Endothelial cell of umbilical vein (primary cell): ENCODE data around the gene SEMA4D. TPM values are rescaled to one million over a fixed set of nuclear protein-coding genes. Genes with fewer than 3 reads are reported as not detected.

Experiments used
- BruUV-seq: library from RNA; stranded (reverse); fragments of 400-500 nt; replicated peaks from 2 replicates; lab custom pipeline; 2021; lab: Mats Ljungman, UMichigan
- CTCF ChIA-PET: fragments of 300-600, 350-600 bp; sonication (Branson Sonifier 250); formaldehyde crosslinking; loops from one replicate; lab custom pipeline; 2021; ENCODE audit warnings: antibody characterized with exemption, inconsistent platforms; lab: Charles Lee
- POLR2A ChIA-PET: fragments of 300-600, 350-600 bp; sonication (Branson Sonifier 250); formaldehyde crosslinking; loops from one replicate; lab custom pipeline; 2021; ENCODE audit warnings: antibody characterized with exemption, inconsistent platforms; lab: Charles Lee
- DNase-seq: peaks from one replicate; pipeline ENCODE4 v3.0.0-alpha.2; 2011; ENCODE audit warnings: low read depth, low spot score
- FAIRE-seq: peaks from 2 replicates; lab custom pipeline; 2011; peaks lifted over from hg19 to GRCh38; lab: Jason Lieb, UNC
- H2AFZ ChIP-seq: 2 replicates; pipeline ENCODE4 v1.6.0; 2012; ENCODE audit warnings: low read depth, low read length, control low read depth, inconsistent platforms
- H3K27ac ChIP-seq: 2 replicates; pipeline ENCODE4 v1.5.1; 2011; ENCODE audit warnings: low read depth, mild to moderate bottlenecking, control low read depth, low read length, moderate library complexity; ENCODE audit not compliant: insufficient read depth
- H3K27me3 ChIP-seq, 2 experiments: 2 replicates each; pipeline versions ENCODE4 v1.6.0 to v1.6.1; 2011; ENCODE audit warnings: low read length in 2 of 2, mixed read lengths in 1 of 2; ENCODE audit not compliant: control insufficient read depth in 2 of 2, insufficient read depth in 2 of 2
- H3K36me3 ChIP-seq, 2 experiments: 2 replicates in 1 of 2; 3 replicates in 1 of 2; pipeline ENCODE4 v1.5.1; 2011; ENCODE audit warnings: low read length in 2 of 2, mild to moderate bottlenecking in 1 of 2, moderate library complexity in 1 of 2; ENCODE audit not compliant: control insufficient read depth in 2 of 2, insufficient read depth in 2 of 2; ENCODE audit errors: extremely low read depth in 1 of 2
- H3K4me1 ChIP-seq: 3 replicates; pipeline ENCODE4 v1.5.1; 2011; ENCODE audit warnings: mild to moderate bottlenecking, low read length; ENCODE audit not compliant: control insufficient read depth, insufficient read depth; ENCODE audit errors: extremely low read depth
- H3K4me2 ChIP-seq: 2 replicates; pipeline ENCODE4 v1.6.1; 2011; ENCODE audit warnings: low read length, control low read depth, mixed read lengths; ENCODE audit not compliant: insufficient read depth
- H3K4me3 ChIP-seq, 3 experiments: fragments of 200-600 bp in 1 of 3; sonication (generic), shearing (Covaris generic) in 1 of 3; replicated peaks in 1 of 3; 2 replicates each; pipeline ENCODE4 v1.5.1; 2011 to 2016; ENCODE audit warnings: control low read depth in 3 of 3, low read length in 3 of 3, mild to moderate bottlenecking in 2 of 3, inconsistent platforms in 1 of 3, low read depth in 1 of 3, moderate library complexity in 1 of 3; ENCODE audit not compliant: insufficient read depth in 1 of 3
- H3K79me2 ChIP-seq: 2 replicates; pipeline ENCODE4 v1.6.0; 2012; ENCODE audit warnings: low read length, inconsistent platforms; ENCODE audit not compliant: control insufficient read depth, insufficient read depth
- H3K9ac ChIP-seq: replicated peaks from 2 replicates; pipeline ENCODE3; 2011; ENCODE audit warnings: low read length, control low read depth; ENCODE audit not compliant: insufficient read depth; ENCODE audit errors: extremely low read depth
- H3K9me1 ChIP-seq: replicated peaks from 3 replicates; pipeline ENCODE4 v1.6.0; 2011; ENCODE audit warnings: mild to moderate bottlenecking, low read length; ENCODE audit not compliant: control insufficient read depth, insufficient read depth; ENCODE audit errors: extremely low read depth
- H3K9me3 ChIP-seq: replicated peaks from 2 replicates; pipeline ENCODE4 v1.5.1; 2012; ENCODE audit warnings: low read length, inconsistent platforms; ENCODE audit not compliant: control insufficient read depth, insufficient read depth
- H4K20me1 ChIP-seq: replicated peaks from 2 replicates; pipeline ENCODE3; 2011; ENCODE audit warnings: mild to moderate bottlenecking, low read length; ENCODE audit not compliant: control insufficient read depth, insufficient read depth; ENCODE audit errors: extremely low read depth
- EZH2 ChIP-seq: IDR thresholded peaks from 2 replicates; pipeline ENCODE4 v1.6.1; 2012; ENCODE audit warnings: borderline replicate concordance, low read depth, mild to moderate bottlenecking, moderate library complexity, low read length, inconsistent platforms; ENCODE audit not compliant: severe bottlenecking
- FOS ChIP-seq: IDR thresholded peaks from 2 replicates; pipeline ENCODE4 v1.6.1; 2011; ENCODE audit warnings: mild to moderate bottlenecking, low read length, moderate library complexity, borderline replicate concordance; ENCODE audit not compliant: insufficient read depth
- GATA2 ChIP-seq: IDR thresholded peaks from 2 replicates; pipeline ENCODE4 v1.7.0; 2011; ENCODE audit warnings: low read depth, mild to moderate bottlenecking, moderate library complexity, mixed read lengths, low read length; ENCODE audit not compliant: insufficient read length, insufficient read depth
- JUN ChIP-seq: IDR thresholded peaks from 2 replicates; pipeline ENCODE4 v1.6.1; 2011; ENCODE audit warnings: borderline replicate concordance, low read depth; ENCODE audit not compliant: insufficient read length, insufficient read depth
- MYC ChIP-seq: IDR thresholded peaks from one replicate; pipeline ENCODE4 v1.6.1; 2011; ENCODE audit warnings: mild to moderate bottlenecking, low read depth, low read length
- POLR2A ChIP-seq: IDR thresholded peaks from 2 replicates; pipeline ENCODE4 v1.6.1; 2012; ENCODE audit warnings: low read depth, mild to moderate bottlenecking, control low read depth, low read length
- POLR2AphosphoS5 ChIP-seq: IDR thresholded peaks from 2 replicates; pipeline ENCODE4 v1.6.1; 2012; ENCODE audit warnings: low read depth, mild to moderate bottlenecking, control low read depth, low read length, moderate library complexity; ENCODE audit not compliant: insufficient read depth
- dilution Hi-C: fragments of 300-500 bp; cut with MboI; formaldehyde crosslinking; loops from one replicate; pipeline ENCODE4 v1.15.0; 2019; ENCODE audit warnings: low sequenced_read_pairs; ENCODE audit not compliant: extremely low pct_ligation_motif_present
- intact Hi-C: fragments of 100-400 bp; cut with micrococcal nuclease; formaldehyde crosslinking; loops from one replicate; pipeline ENCODE4 v1.10.0; 2022
- polyA plus RNA-seq, 4 experiments: library from polyadenylated mRNA; depleted of rRNA in 3 of 4; stranded (reverse) in 3 of 4; unstranded in 1 of 4; fragments of >200 nt; gene quantifications; 2 replicates each; pipeline versions ENCODE4 v1.2.1 to v1.2.3, GENCODE V29; 2011 to 2012; ENCODE audit warnings: missing spikeins in 1 of 4
- total RNA-seq: library from RNA; stranded (reverse); gene quantifications from 2 replicates; pipeline ENCODE4 v1.2.3, GENCODE V29; 2021
- TF ChIP-seq, protein P1 (sequence below), 2 donors: IDR thresholded peaks; 1 replicate in 1 of 2; 2 replicates in 1 of 2; pipeline ENCODE4 v1.5.1; 2011; ENCODE audit warnings: low read length in 2 of 2, mild to moderate bottlenecking in 2 of 2, moderate library complexity in 2 of 2, control low read depth in 1 of 2, inconsistent platforms in 1 of 2, low read depth in 1 of 2; ENCODE audit not compliant: insufficient read depth in 1 of 2; ENCODE audit errors: extremely low read depth in 1 of 2
- TF ChIP-seq, protein P2 (sequence below): IDR thresholded peaks from 2 replicates; pipeline ENCODE4 v1.6.1; 2011; ENCODE audit not compliant: insufficient read depth, insufficient read length

SEMA4D gene
- total and polyA plus RNA-seq, 2 donors (not counting 3 experiments of a cell fraction or from before 2014, with no cell fraction given): 3.9 to 15.7 TPM

DNA sequence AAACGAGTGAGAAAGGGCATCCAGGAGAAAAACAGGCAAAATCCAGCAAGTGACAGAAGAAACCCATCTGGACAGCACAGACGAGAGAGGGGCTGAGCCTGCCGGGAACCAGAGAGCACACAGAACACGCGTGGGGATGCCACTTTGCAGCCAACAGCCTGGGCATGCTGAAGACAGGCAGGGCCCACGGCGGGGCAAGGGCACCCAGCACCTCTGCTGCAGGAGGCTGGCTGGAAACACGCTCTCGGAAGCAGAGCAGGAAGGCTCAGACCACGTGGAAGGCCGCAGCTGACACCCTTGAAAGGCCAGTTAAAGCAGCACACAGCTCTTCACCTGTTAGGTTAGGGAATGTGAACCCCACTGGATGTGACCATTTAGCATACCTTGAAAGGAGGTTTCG lies 103.5 kb downstream of the SEMA4D start:
- no peak overlapping the region for H3K9ac ChIP-seq
- no peaks in the 10 kb centered on the region for H3K79me2 ChIP-seq
- FAIRE-seq: no peak
- H3K9me3 ChIP-seq: no peaks in the 10 kb centered on the region
- H4K20me1 ChIP-seq: no peaks in the 10 kb centered on the region
- dilution Hi-C loops (no loop called here), intact Hi-C loops (no loop called here)
- no peak overlapping the region for H2AFZ ChIP-seq
- no peak overlapping the region for H3K4me2 ChIP-seq
- H3K4me3 ChIP-seq: no peak overlapping the region
- H3K27ac ChIP-seq: no peak overlapping the region
- POLR2A ChIA-PET: no interaction called here
- H3K36me3 ChIP-seq: peaks cover 0 to 7% of the 10 kb centered on the region in 2 experiments
- H3K4me1 ChIP-seq: no peaks in the 10 kb centered on the region
- no peaks in the 10 kb centered on the region for H3K27me3 ChIP-seq
- no peak for DNase-seq
- TF ChIP-seq JUN: no peak
- TF ChIP-seq FOS: no peak
- TF ChIP-seq MYC: no peak
- TF ChIP-seq, protein P1, sequence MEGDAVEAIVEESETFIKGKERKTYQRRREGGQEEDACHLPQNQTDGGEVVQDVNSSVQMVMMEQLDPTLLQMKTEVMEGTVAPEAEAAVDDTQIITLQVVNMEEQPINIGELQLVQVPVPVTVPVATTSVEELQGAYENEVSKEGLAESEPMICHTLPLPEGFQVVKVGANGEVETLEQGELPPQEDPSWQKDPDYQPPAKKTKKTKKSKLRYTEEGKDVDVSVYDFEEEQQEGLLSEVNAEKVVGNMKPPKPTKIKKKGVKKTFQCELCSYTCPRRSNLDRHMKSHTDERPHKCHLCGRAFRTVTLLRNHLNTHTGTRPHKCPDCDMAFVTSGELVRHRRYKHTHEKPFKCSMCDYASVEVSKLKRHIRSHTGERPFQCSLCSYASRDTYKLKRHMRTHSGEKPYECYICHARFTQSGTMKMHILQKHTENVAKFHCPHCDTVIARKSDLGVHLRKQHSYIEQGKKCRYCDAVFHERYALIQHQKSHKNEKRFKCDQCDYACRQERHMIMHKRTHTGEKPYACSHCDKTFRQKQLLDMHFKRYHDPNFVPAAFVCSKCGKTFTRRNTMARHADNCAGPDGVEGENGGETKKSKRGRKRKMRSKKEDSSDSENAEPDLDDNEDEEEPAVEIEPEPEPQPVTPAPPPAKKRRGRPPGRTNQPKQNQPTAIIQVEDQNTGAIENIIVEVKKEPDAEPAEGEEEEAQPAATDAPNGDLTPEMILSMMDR (IDR thresholded peaks at IDR 0.05; ENCODE audit: extremely low read depth in 1 of 2, insufficient read depth in 1 of 2, low read depth in 1 of 2, low read length in 2 of 2): no peak
- TF ChIP-seq EZH2: no peak
- TF ChIP-seq, protein P2, sequence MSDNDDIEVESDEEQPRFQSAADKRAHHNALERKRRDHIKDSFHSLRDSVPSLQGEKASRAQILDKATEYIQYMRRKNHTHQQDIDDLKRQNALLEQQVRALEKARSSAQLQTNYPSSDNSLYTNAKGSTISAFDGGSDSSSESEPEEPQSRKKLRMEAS: no peak
- no peak for TF ChIP-seq POLR2AphosphoS5
- no peak for TF ChIP-seq POLR2A
- no peak for TF ChIP-seq GATA2
- CTCF ChIA-PET: no interaction called here
- BruUV-seq: no TSS peak
- H3K9me1 ChIP-seq: no peaks in the 10 kb centered on the region
